GM12878 (cell line): Measurements from ENCODE around the gene ORC4. TPM values are rescaled to one million over a fixed set of nuclear protein-coding genes. Genes with fewer than 3 reads are reported as not detected.
A peak's percentile ranks its signal among the peaks of the same experiment; 100 is the strongest.

Experiments
- ATAC-seq: fragments of 200-7000 bp; cut with Tn5 transposase; 3 replicates; pipeline ENCODE4 v1.9.1; 2020; ENCODE audit warnings: mild to moderate bottlenecking, moderate library complexity
- BruUV-seq: library from RNA; stranded (reverse); fragments of 400-500 nt; replicated peaks from 2 replicates; lab custom pipeline; 2021; lab: Mats Ljungman, UMichigan
- CTCF ChIA-PET: fragments of 300-600 bp; sonication (Branson Sonifier 250); formaldehyde crosslinking; extraction: SDS; loops from one replicate; lab custom pipeline; 2021; ENCODE audit warnings: inconsistent platforms; lab: Yijun Ruan, JAX
- POLR2A ChIA-PET: fragments of 350-600 bp; formaldehyde crosslinking; extraction: SDS; loops from one replicate; lab custom pipeline; 2021; ENCODE audit warnings: inconsistent platforms; lab: Charles Lee
- RAD21 ChIA-PET: fragments of 300-600 bp; sonication (Branson Sonifier 250); formaldehyde crosslinking; loops from one replicate; lab custom pipeline; 2023; ENCODE audit warnings: antibody characterized with exemption; ENCODE audit not compliant: unreplicated experiment; lab: Charles Lee
- SMC1A ChIA-PET: fragments of 300-600 bp; sonication (Branson Sonifier 250); formaldehyde crosslinking; loops from one replicate; lab custom pipeline; 2023; ENCODE audit not compliant: unreplicated experiment, uncharacterized antibody; lab: Charles Lee
- DNase-seq: peaks from one replicate; pipeline ENCODE4 v3.0.0-alpha.2; 2011; ENCODE audit warnings: low read depth, low spot score
- FAIRE-seq: peaks from 3 replicates; lab custom pipeline; 2011; peaks lifted over from hg19 to GRCh38; lab: Jason Lieb, UNC
- H2AFZ ChIP-seq: 2 replicates; pipeline ENCODE4 v1.6.0; 2011; ENCODE audit warnings: low read depth, low read length, control low read depth; ENCODE audit not compliant: control insufficient read depth
- H3K27ac ChIP-seq: 2 replicates; pipeline ENCODE4 v1.5.1; 2011; ENCODE audit warnings: control low read depth; ENCODE audit not compliant: control insufficient read depth, insufficient read depth
- H3K27me3 ChIP-seq, 2 experiments: replicated peaks in 1 of 2; 2 replicates each; pipeline versions ENCODE4 v1.6.0 to v1.6.1; 2011; ENCODE audit warnings: low read length in 1 of 2; ENCODE audit not compliant: control insufficient read depth in 2 of 2, insufficient read depth in 2 of 2
- H3K36me3 ChIP-seq, 2 experiments: 2 replicates each; pipeline ENCODE4 v1.5.1; 2011; ENCODE audit warnings: low read length in 1 of 2; ENCODE audit not compliant: control insufficient read depth in 2 of 2, insufficient read depth in 2 of 2
- H3K4me1 ChIP-seq: 2 replicates; pipeline ENCODE4 v1.6.1; 2011; ENCODE audit warnings: mild to moderate bottlenecking, low read length, moderate library complexity, mixed read lengths; ENCODE audit not compliant: control insufficient read depth, insufficient read depth
- H3K4me2 ChIP-seq: 2 replicates; pipeline ENCODE4 v1.6.0; 2011; ENCODE audit warnings: control low read depth; ENCODE audit not compliant: control insufficient read depth, insufficient read depth
- H3K4me3 ChIP-seq: fragments of 200-600 bp; sonication (generic); 2 replicates; pipeline ENCODE4 v1.5.1; 2016
- H3K79me2 ChIP-seq: 2 replicates; pipeline ENCODE4 v1.6.0; 2011; ENCODE audit warnings: low read length; ENCODE audit not compliant: control insufficient read depth, insufficient read depth
- H3K9ac ChIP-seq: 2 replicates; pipeline ENCODE4 v1.8.0; 2011; ENCODE audit warnings: low read length, control low read depth, mixed read lengths; ENCODE audit not compliant: control insufficient read depth, insufficient read depth
- H3K9me3 ChIP-seq: replicated peaks from 3 replicates; pipeline ENCODE4 v1.5.1; 2011; ENCODE audit warnings: mild to moderate bottlenecking, low read length; ENCODE audit not compliant: control insufficient read depth, insufficient read depth
- H4K20me1 ChIP-seq: 2 replicates; pipeline ENCODE4 v1.6.0; 2011; ENCODE audit not compliant: control insufficient read depth, insufficient read depth
- CBX5 ChIP-seq: sonication (generic); IDR thresholded peaks from 2 replicates; pipeline ENCODE4 v1.6.1; 2016; ENCODE audit warnings: low read depth, moderate library complexity, mild to moderate bottlenecking, inconsistent platforms
- EED ChIP-seq: sonication (generic); IDR thresholded peaks from 2 replicates; pipeline ENCODE4 v1.6.1; 2016; ENCODE audit warnings: antibody characterized with exemption, low read depth
- ETV6 ChIP-seq, 2 experiments: fragments of 450-650 bp in 1 of 2; IDR thresholded peaks in 1 of 2; conservative IDR thresholded peaks in 1 of 2; 2 replicates each; pipeline ENCODE4 v1.6.1; 2014; ENCODE audit warnings: antibody characterized with exemption in 1 of 2, borderline replicate concordance in 1 of 2, low read depth in 1 of 2, mild to moderate bottlenecking in 1 of 2, moderate library complexity in 1 of 2
- MTA3 ChIP-seq: IDR thresholded peaks from 2 replicates; pipeline ENCODE4 v1.6.1; 2012; ENCODE audit warnings: low read length, inconsistent platforms, borderline replicate concordance
- PAX5 ChIP-seq: IDR thresholded peaks from 2 replicates; pipeline ENCODE4 v1.6.1; 2011; ENCODE audit warnings: low read depth, low read length, borderline replicate concordance
- POLR2A ChIP-seq: IDR thresholded peaks from 2 replicates; pipeline ENCODE4 v1.6.1; 2011; ENCODE audit warnings: low read depth, mild to moderate bottlenecking, low read length
- POU2F2 ChIP-seq: IDR thresholded peaks from 3 replicates; pipeline ENCODE4 v1.6.1; 2011; ENCODE audit warnings: low read depth, mild to moderate bottlenecking, low read length, borderline replicate concordance
- RBBP5 ChIP-seq: fragments of 200-600 bp; sonication (generic); conservative IDR thresholded peaks from 2 replicates; pipeline ENCODE4 v1.6.1; 2016
- SIN3A ChIP-seq: IDR thresholded peaks from 2 replicates; pipeline ENCODE4 v1.6.1; 2012; ENCODE audit warnings: low read depth, low read length, improper control_type of control experiment
- SUPT20H ChIP-seq: IDR thresholded peaks from 2 replicates; pipeline ENCODE4 v1.6.1; 2011; ENCODE audit warnings: low read depth, mild to moderate bottlenecking, low read length, moderate library complexity, borderline replicate concordance; ENCODE audit not compliant: control insufficient read depth
- YY1 ChIP-seq: IDR thresholded peaks from 2 replicates; pipeline ENCODE4 v1.6.1; 2011; ENCODE audit warnings: low read depth, mild to moderate bottlenecking, low read length
- ZNF217 ChIP-seq: fragments of 450-650 bp; IDR thresholded peaks from 2 replicates; pipeline ENCODE4 v1.6.1; 2017; ENCODE audit warnings: antibody characterized with exemption, mild to moderate bottlenecking
- ZNF622 ChIP-seq: fragments of 450-650 bp; IDR thresholded peaks from 2 replicates; pipeline ENCODE4 v1.6.1; 2017; ENCODE audit warnings: mild to moderate bottlenecking, inconsistent platforms
- ZSCAN29 ChIP-seq: fragments of 450-650 bp; IDR thresholded peaks from 2 replicates; pipeline ENCODE4 v1.6.1; 2017; ENCODE audit warnings: mild to moderate bottlenecking, moderate library complexity
- WGBS: methylation state at CpG from one replicate; pipeline ENCODE4 v1.1.6; 2016; ENCODE audit warnings: low lambda C conversion rate; ENCODE audit not compliant: insufficient replicate concordance, insufficient coverage; ENCODE audit errors: missing lambda C conversion rate; 5-methylcytosine and 5-hydroxymethylcytosine counted together
- in situ Hi-C: fragments of 300-500 bp; cut with MboI; formaldehyde crosslinking; loops from 9 replicates; pipeline ENCODE4 v1.14.3; 2018; ENCODE audit warnings: mixed read lengths
- intact Hi-C: fragments of 100-400 bp; cut with micrococcal nuclease; formaldehyde crosslinking; loops from one replicate; pipeline ENCODE4 v1.14.2; 2022; ENCODE audit not compliant: unreplicated experiment
- polyA plus RNA-seq, 11 experiments: library from polyadenylated mRNA; depleted of rRNA in 4 of 11; unstranded in 6 of 11; stranded (reverse) in 5 of 11; fragments of >200 nt; fragmentation: Nextera tagmentation in 4 of 11; fragmentation: Illumina TruSeq in 1 of 11; extraction: Ambion mirVana in 4 of 11; extraction: Trizol in 1 of 11; gene quantifications; 1 replicate in 1 of 11; 2 replicates in 10 of 11; pipeline versions ENCODE4 v1.2.1 to v1.2.3, GENCODE V29; 2011 to 2016; ENCODE audit warnings: inconsistent platforms in 2 of 11, missing spikeins in 2 of 11, low read depth in 1 of 11
- total RNA-seq, 4 experiments: library from RNA; depleted of rRNA in 3 of 4; stranded (reverse); fragments of >200 nt in 3 of 4; fragmentation: Illumina TruSeq in 1 of 4; extraction: Trizol in 1 of 4; gene quantifications; 2 replicates each; pipeline versions ENCODE4 v1.2.1 to v1.2.3, GENCODE V29; 2013 to 2021
- TF ChIP-seq, protein P1 (sequence below): fragments of 450-650 bp; formaldehyde crosslinking; IDR thresholded peaks from 2 replicates; pipeline ENCODE4 v1.5.0; 2022; ENCODE audit warnings: mild to moderate bottlenecking, missing genetic modification characterization
- TF ChIP-seq, protein P2 (sequence below): IDR thresholded peaks from 2 replicates; pipeline ENCODE4 v1.6.1; 2012; ENCODE audit warnings: mild to moderate bottlenecking, low read depth, low read length
- TF ChIP-seq, protein P3 (sequence below): fragments of 450-650 bp; IDR thresholded peaks from 2 replicates; pipeline ENCODE4 v1.6.1; 2018; ENCODE audit warnings: mild to moderate bottlenecking, low read depth, moderate library complexity; ENCODE audit not compliant: partially characterized antibody

The ORC4 gene
- total and polyA plus RNA-seq, 10 of the 15 experiments (the other 5 are each of a cell fraction or from before 2014, with no cell fraction given) = 25.7 to 71.3 (median 52.1) TPM

DNA sequence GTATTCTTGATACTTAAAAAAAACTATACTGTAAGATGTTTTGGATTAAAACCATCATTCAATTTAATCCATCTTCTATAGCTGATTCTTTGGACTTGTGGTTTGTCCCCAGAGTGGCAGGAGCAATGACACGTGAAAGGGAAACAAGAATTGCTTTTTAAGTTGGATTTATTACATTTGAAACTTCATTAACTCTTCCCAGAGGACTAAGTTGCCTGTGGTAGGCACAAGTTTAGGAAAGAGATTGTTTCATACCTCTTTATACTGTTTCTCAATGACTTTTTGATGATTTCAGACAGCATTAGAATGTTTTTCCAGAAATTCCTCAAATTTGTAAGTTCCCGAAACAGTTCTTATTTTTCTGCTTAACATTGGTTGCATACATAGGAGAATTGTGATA lies 134.4 kb downstream of the ORC4 start:
- intact Hi-C loops (no loop called here), in situ Hi-C loops (no loop called here)
- WGBS = 85% methylated on average over 2 of the region's 2 CpGs
- ChIA-PET RAD21 (no interaction called here), SMC1A (no interaction called here), POLR2A (no interaction called here), CTCF (no interaction called here)
- ATAC-seq = no peak
- Histone ChIP-seq H3K9ac (no peak overlapping the region), H3K4me1 (no peaks in the 10 kb centered on the region), H2AFZ (no peak overlapping the region), H3K27ac (no peak overlapping the region), H3K4me3 (no peak overlapping the region), H3K4me2 (no peak overlapping the region), H3K27me3 (no peaks in the 10 kb centered on the region), H3K9me3 (no peaks in the 10 kb centered on the region), H4K20me1 (no peaks in the 10 kb centered on the region), H3K36me3 (no peaks in the 10 kb centered on the region), H3K79me2 (no peaks in the 10 kb centered on the region)
- DNase-seq = no peak
- peak; percentile 13 for FAIRE-seq
- BruUV-seq = no TSS peak
- no peak for TF ChIP-seq YY1
- no peak for TF ChIP-seq ZSCAN29
- TF ChIP-seq POU2F2 = no peak
- TF ChIP-seq, protein P1, sequence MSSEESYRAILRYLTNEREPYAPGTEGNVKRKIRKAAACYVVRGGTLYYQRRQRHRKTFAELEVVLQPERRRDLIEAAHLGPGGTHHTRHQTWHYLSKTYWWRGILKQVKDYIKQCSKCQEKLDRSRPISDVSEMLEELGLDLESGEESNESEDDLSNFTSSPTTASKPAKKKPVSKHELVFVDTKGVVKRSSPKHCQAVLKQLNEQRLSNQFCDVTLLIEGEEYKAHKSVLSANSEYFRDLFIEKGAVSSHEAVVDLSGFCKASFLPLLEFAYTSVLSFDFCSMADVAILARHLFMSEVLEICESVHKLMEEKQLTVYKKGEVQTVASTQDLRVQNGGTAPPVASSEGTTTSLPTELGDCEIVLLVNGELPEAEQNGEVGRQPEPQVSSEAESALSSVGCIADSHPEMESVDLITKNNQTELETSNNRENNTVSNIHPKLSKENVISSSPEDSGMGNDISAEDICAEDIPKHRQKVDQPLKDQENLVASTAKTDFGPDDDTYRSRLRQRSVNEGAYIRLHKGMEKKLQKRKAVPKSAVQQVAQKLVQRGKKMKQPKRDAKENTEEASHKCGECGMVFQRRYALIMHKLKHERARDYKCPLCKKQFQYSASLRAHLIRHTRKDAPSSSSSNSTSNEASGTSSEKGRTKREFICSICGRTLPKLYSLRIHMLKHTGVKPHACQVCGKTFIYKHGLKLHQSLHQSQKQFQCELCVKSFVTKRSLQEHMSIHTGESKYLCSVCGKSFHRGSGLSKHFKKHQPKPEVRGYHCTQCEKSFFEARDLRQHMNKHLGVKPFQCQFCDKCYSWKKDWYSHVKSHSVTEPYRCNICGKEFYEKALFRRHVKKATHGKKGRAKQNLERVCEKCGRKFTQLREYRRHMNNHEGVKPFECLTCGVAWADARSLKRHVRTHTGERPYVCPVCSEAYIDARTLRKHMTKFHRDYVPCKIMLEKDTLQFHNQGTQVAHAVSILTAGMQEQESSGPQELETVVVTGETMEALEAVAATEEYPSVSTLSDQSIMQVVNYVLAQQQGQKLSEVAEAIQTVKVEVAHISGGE (CRISPR knock-in tag) = no peak
- no peak for TF ChIP-seq SIN3A
- TF ChIP-seq, protein P2, sequence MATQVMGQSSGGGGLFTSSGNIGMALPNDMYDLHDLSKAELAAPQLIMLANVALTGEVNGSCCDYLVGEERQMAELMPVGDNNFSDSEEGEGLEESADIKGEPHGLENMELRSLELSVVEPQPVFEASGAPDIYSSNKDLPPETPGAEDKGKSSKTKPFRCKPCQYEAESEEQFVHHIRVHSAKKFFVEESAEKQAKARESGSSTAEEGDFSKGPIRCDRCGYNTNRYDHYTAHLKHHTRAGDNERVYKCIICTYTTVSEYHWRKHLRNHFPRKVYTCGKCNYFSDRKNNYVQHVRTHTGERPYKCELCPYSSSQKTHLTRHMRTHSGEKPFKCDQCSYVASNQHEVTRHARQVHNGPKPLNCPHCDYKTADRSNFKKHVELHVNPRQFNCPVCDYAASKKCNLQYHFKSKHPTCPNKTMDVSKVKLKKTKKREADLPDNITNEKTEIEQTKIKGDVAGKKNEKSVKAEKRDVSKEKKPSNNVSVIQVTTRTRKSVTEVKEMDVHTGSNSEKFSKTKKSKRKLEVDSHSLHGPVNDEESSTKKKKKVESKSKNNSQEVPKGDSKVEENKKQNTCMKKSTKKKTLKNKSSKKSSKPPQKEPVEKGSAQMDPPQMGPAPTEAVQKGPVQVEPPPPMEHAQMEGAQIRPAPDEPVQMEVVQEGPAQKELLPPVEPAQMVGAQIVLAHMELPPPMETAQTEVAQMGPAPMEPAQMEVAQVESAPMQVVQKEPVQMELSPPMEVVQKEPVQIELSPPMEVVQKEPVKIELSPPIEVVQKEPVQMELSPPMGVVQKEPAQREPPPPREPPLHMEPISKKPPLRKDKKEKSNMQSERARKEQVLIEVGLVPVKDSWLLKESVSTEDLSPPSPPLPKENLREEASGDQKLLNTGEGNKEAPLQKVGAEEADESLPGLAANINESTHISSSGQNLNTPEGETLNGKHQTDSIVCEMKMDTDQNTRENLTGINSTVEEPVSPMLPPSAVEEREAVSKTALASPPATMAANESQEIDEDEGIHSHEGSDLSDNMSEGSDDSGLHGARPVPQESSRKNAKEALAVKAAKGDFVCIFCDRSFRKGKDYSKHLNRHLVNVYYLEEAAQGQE = no peak
- TF ChIP-seq PAX5 = no peak
- no peak for TF ChIP-seq ETV6 (conservative IDR thresholded peaks at IDR 0.05 in 1 of 2, IDR thresholded peaks at IDR 0.05 in 1 of 2; ENCODE audit: borderline replicate concordance in 1 of 2, low read depth in 1 of 2)
- no peak for TF ChIP-seq POLR2A
- TF ChIP-seq ZNF622 = no peak
- no peak for TF ChIP-seq RBBP5
- TF ChIP-seq EED = no peak
- TF ChIP-seq CBX5 = no peak
- TF ChIP-seq, protein P3, sequence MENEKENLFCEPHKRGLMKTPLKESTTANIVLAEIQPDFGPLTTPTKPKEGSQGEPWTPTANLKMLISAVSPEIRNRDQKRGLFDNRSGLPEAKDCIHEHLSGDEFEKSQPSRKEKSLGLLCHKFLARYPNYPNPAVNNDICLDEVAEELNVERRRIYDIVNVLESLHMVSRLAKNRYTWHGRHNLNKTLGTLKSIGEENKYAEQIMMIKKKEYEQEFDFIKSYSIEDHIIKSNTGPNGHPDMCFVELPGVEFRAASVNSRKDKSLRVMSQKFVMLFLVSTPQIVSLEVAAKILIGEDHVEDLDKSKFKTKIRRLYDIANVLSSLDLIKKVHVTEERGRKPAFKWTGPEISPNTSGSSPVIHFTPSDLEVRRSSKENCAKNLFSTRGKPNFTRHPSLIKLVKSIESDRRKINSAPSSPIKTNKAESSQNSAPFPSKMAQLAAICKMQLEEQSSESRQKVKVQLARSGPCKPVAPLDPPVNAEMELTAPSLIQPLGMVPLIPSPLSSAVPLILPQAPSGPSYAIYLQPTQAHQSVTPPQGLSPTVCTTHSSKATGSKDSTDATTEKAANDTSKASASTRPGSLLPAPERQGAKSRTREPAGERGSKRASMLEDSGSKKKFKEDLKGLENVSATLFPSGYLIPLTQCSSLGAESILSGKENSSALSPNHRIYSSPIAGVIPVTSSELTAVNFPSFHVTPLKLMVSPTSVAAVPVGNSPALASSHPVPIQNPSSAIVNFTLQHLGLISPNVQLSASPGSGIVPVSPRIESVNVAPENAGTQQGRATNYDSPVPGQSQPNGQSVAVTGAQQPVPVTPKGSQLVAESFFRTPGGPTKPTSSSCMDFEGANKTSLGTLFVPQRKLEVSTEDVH = no peak
- no peak for TF ChIP-seq MTA3
- no peak for TF ChIP-seq ZNF217
- TF ChIP-seq SUPT20H = no peak
